ENCODE results near the gene TRAPPC12.
"Not testable (repeated sequence)": the region's sequence is repeated elsewhere in the genome, so short reads cannot be mapped to it uniquely, and the experiment has no call there.

The TRAPPC12 gene

GRCh38 chr2:3486047-3487027, 106.8 kb downstream of the TRAPPC12 start:
- DNase-seq (ENCODE audit: low spot score), result no peak

DNA sequence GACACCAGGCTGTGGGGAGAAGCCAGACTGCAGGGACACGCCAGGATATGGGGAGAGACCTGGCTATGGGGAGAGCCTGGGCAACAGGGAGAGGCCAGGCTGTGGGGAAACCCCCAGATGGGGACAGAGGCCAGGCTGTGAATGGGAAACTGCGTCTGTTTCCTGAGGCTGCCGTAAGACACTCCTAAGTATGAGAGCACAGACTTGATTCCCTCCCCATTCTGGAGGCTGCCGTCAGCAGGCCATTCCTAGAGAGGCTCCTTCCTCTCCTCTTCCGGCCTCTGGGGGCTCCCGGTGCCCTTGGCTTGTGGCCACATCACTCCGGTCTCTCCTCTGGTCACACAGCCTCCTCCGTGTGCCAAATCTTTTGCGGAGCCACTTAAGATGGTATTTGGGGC, 107.5 kb downstream of the TRAPPC12 start:
- no peak for DNase-seq (ENCODE audit: low spot score)

DNA sequence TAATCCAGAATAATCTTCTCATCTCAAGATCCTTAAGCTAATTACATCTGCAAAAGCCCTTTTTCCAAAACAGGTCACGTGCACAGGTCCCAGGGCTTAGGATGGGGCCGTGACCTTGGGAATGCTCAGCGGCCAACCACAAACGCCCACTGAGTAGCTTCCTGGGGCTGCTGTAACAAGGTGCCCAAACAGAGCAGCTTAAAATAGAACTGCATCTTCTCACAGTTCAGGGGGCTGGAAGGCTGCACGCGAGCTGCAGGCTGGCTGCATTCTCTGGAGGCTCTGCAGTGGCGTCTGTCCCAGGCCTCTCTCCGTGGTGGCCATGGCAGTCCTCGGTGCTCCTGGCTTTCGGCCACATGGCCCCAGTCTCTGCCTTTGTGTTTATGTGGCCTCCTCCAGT, 107.9 kb downstream of the TRAPPC12 start:
- no peak for DNase-seq (ENCODE audit: low spot score)

DNA sequence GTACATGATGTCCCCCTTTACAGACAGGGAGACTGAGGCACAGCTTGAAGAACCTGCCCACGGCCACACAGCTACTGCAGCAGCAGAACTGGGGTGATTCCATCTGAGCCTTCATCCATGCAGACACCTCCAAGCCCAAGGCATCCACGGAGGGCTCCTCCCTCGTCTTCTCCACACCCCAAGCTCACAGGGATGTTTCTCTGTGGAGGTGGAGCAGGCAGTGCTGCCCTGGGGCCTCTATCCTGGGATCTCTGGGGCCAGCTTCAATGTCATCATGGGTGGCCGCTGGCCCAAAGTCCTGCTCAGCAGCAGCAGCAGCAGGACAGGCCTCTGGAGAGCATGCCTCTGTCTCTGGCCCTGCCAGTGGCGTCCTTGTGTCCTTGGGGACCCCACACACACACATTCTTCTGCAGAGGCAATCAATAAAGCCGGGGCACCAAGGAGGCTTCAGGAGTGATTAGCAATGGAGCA, 108.6 kb downstream of the TRAPPC12 start:
- no peak for DNase-seq (ENCODE audit: low spot score)

GRCh38 chr2:3488855-3489763, 109.6 kb downstream of the TRAPPC12 start:
- no peak for DNase-seq (ENCODE audit: low spot score)

- no peak for DNase-seq (ENCODE audit: low spot score)
Measured at GRCh38 chr2:3489764-3490115, 110.2 kb downstream of the TRAPPC12 start.

DNA sequence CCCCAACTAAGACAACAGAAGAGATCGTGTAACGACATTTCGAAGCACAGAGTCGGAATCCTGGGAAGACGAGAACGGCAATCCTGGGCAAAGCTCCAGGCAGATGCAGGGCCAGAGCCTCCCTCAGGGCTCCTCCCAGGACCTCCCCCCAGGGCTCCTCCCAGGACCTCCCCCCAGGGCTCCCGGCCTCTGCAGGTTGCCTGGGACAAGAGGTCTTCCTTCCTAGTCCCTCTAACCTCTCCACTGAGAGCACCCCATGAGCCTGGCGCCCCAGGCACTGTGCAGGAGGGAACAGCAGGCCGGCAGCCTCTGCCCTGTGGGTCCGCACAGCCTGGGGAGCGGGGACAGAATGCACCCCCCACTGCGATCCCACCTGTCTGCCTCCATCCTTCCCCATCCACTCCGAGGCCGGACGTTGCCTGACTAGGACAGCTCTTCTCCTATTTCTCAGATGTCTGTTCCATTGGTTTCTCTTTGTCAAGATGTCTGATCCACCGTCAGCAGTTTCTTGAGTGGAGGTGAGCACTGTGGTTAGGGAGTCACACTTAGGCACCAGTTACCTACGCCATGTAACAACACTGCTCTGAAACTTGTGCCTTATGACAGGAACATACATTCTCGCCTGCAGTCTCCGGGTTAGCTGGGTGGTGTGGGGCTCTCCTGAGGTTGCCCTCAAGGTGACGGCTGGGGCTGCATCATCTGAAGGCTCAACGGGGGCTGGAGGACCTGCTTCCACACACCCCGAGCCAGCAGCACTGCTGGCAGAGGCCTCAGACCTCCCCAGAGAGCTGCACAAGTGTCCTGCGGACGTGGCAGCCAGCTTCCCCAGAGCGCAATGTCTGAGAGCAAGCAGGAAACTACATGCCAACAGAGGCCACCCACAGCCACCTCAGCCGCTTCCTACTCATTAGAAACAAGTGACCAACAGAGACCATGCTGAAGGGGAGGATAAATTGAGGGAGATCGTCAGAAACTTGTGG, 111.0 kb downstream of the TRAPPC12 start:
- DNase-seq (ENCODE audit: low spot score), result peak; percentile 3

DNA sequence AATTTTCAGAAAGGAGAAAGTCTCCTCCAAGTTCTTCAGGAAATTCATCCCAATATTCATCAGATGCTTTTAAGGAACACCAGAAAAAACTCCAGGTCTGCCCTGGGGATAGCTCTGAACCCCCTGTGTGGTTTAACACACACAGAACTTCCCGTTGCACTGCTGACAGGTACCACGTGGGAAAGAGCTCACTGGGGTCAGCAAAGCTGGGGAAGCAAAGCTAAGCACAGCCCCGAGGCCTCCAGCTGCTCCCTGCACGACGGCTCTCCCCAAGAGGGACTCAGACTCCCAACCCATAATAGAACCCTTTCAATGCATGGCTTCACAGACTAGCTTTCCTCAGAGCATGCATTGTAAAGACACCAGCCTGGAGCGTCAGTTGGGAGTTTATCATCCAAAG, 111.8 kb downstream of the TRAPPC12 start:
- DNase-seq (ENCODE audit: low spot score), result peak; percentile 4

- DNase-seq (ENCODE audit: low spot score), result peak; percentile 5
Measured at GRCh38 chr2:3491716-3492474, 112.4 kb downstream of the TRAPPC12 start.

DNA sequence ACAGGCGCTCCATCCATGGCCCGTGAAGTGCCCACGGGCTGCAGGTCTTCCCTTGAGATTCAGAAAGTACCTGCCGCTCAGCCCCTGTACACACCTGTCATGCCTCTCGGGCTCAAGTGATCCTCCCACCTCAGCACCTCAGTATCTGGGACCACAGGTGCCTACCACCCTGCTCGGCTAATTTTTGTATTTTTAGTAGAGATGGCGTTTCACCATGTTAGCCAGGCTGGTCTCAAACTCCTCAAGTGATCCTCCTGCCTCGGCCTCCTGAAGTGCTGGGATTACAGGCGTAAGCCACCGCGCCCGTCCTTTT, 112.9 kb downstream of the TRAPPC12 start:
- DNase-seq (ENCODE audit: low spot score), result not testable (repeated sequence)

- peak; percentile 7 for DNase-seq (ENCODE audit: low spot score)
Measured at GRCh38 chr2:3492951-3493614, 113.6 kb downstream of the TRAPPC12 start.

DNA sequence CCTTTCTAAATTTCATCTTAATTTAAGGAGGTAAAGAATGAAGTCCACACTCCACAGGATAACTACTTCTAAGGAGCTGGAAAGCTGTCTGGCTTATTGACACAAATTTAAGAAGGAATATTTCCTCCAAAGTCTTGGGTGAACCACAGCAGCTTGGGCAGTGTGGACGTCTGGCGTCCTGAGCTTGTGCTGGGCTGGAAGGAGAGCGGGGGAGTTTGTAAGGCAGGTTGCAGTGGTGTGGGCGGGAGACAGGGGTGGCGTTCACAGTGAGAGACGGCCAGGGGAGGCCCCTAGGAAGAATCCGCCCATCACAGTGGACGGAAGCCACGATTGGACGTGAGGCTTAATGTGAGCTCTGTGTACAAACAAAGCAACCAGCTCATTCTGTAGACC, 114.1 kb downstream of the TRAPPC12 start:
- DNase-seq (ENCODE audit: low spot score), result peak; percentile 24

- no peak for DNase-seq (ENCODE audit: low spot score)
Measured at GRCh38 chr2:3494984-3495666, 115.6 kb downstream of the TRAPPC12 start.

- not testable (repeated sequence) for DNase-seq (ENCODE audit: low spot score)
Measured at GRCh38 chr2:3496708-3497080, 117.2 kb downstream of the TRAPPC12 start.

DNA sequence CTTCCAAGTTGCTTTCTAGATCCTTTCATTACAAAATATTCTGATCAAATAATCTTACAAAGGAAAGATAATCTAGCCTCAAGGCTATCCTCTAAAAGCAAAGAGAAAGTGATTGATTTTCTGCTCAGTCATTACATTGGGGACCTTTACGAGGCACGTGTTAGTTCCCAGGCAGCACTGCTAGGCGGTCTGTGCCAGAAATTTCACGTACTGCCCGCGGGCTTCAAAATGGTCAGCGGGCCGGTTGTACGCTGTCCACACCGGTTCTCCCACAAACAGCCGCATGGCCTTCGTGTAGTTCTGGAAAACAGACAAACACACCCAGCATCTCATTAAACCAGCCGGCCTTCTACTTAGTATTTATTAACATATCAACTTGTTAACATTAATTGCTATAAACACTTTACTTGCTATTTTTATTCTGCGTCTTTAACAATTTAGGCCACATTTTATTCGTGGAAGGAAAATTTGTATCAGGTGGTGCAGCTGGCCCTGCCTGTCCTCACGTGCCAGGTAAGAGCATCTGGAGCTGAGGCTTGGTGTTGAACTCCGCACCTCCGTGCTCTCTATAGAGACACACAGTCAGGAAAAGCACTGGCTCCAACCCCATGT, 119.4 kb downstream of the TRAPPC12 start:
- DNase-seq (ENCODE audit: low spot score), result no peak

GRCh38 chr2:3500326-3500899, 120.9 kb downstream of the TRAPPC12 start:
- DNase-seq (ENCODE audit: low spot score), result no peak

GRCh38 chr2:3503046-3503445, 123.6 kb downstream of the TRAPPC12 start:
- no peak for DNase-seq (ENCODE audit: low spot score)

GRCh38 chr2:3503483-3503882, 124.0 kb downstream of the TRAPPC12 start:
- DNase-seq (ENCODE audit: low spot score), result no peak

GRCh38 chr2:3504741-3505140, 125.2 kb downstream of the TRAPPC12 start:
- no peak for DNase-seq (ENCODE audit: low spot score)
